Mammary epithelial cell (primary cell): ENCODE data around the gene CD109.

Source experiments
- EZH2 ChIP-seq: IDR thresholded peaks from 2 replicates; pipeline ENCODE4 v1.6.1; 2012; ENCODE audit warnings: low read length, inconsistent platforms, borderline replicate concordance
- TF ChIP-seq, protein P1 (sequence below), 2 donors: IDR thresholded peaks in 1 of 2; conservative IDR thresholded peaks in 1 of 2; 2 replicates each; pipeline ENCODE4 v1.5.1; 2011 to 2012; ENCODE audit warnings: inconsistent platforms in 2 of 2, low read length in 2 of 2, mild to moderate bottlenecking in 2 of 2, control low read depth in 1 of 2, low read depth in 1 of 2; ENCODE audit not compliant: insufficient read depth in 1 of 2; ENCODE audit errors: extremely low read depth in 1 of 2

DNA sequence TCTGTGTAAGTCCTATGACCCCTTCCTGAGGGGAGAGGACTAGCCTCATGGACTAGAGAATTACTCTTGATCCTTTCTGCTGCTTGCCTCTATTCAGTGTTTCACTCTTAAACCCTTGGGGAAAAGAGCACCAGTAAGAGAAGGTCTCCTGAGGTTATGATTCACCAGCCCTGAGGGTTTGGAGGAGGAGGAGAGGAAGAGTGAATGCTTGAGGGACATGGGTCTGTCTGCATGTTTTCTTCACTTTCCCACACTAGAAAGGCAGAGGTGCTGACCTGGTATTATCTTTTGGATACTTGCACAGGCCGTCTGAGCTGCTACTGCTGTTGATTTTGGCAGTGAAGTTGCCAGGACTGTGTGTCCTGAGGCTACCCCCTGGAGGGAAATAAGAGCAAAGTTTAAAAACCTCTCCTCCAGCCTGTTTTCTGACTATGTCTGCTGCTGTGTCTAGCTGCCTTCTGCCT is 78.3 kb downstream of the CD109 start:
- TF ChIP-seq, protein P1, sequence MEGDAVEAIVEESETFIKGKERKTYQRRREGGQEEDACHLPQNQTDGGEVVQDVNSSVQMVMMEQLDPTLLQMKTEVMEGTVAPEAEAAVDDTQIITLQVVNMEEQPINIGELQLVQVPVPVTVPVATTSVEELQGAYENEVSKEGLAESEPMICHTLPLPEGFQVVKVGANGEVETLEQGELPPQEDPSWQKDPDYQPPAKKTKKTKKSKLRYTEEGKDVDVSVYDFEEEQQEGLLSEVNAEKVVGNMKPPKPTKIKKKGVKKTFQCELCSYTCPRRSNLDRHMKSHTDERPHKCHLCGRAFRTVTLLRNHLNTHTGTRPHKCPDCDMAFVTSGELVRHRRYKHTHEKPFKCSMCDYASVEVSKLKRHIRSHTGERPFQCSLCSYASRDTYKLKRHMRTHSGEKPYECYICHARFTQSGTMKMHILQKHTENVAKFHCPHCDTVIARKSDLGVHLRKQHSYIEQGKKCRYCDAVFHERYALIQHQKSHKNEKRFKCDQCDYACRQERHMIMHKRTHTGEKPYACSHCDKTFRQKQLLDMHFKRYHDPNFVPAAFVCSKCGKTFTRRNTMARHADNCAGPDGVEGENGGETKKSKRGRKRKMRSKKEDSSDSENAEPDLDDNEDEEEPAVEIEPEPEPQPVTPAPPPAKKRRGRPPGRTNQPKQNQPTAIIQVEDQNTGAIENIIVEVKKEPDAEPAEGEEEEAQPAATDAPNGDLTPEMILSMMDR (conservative IDR thresholded peaks at IDR 0.05 in 1 of 2, IDR thresholded peaks at IDR 0.05 in 1 of 2; ENCODE audit: extremely low read depth in 1 of 2, insufficient read depth in 1 of 2, low read depth in 1 of 2, low read length in 2 of 2): no peak
- no peak for TF ChIP-seq EZH2
